ENCODE data around the gene TNK2. TPM values are rescaled to one million over a fixed set of nuclear protein-coding genes. Genes with fewer than 3 reads are reported as not detected.
A peak's percentile ranks its signal among the peaks of the same experiment; 100 is the strongest.

The TNK2 gene
- total and polyA plus RNA-seq, 2 of the 8 experiments (the other 6 are each of a cell fraction or from before 2014, with no cell fraction given) = 10.4 to 33.9 TPM

DNA sequence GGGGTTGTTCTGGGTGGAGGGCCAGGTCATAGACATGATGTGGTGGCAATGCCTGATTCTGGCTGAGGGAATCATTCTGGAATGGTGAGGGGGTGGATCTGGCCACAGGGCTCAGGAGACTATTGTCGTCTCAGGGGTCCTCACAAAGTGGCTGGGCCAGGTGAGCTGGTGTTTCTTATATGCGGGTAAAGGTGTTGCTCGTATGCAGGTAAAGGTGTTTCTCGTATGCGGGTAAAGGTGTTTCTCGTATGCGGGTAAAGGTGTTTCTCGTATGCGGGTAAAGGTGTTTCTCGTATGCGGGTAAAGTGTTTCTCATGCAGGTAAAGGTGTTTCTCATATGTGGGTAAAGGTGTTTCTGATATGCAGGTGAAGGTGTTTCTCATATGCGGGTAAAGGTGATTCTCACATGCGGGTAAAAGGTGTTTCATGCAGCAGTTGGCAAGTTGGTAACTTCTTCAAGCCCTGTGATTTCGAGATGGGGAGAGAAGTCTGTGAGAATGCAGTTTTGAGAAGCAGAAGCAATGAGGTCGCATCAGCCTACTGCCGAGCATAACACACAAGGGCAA, 86.1 kb downstream of the TNK2 start:
- H3K23ac ChIP-seq (ENCODE audit: insufficient read length) = no peak overlapping the region
- no peak overlapping the region for H3K9ac ChIP-seq (replicated peaks in 1 of 4; ENCODE audit: extremely low read depth in 1 of 4, low read depth in 3 of 4, low read length in 3 of 4)
- H3K4me2 ChIP-seq (ENCODE audit: insufficient read depth in 1 of 2, low read depth in 2 of 2, low read length in 2 of 2) = no peak overlapping the region
- no peak for DNase-seq (ENCODE audit: low read depth in 1 of 2, low spot score in 2 of 2)
- H2AK5ac ChIP-seq (ENCODE audit: low read depth, low read length) = no peak overlapping the region; the same call in 1 of the 2 replicates
- H3K27me3 ChIP-seq (replicated peaks in 1 of 4; ENCODE audit: control insufficient read depth in 3 of 4, extremely low read depth in 1 of 4, insufficient read depth in 3 of 4, low read length in 3 of 4) = no peaks in the 10 kb centered on the region
- H2BK5ac ChIP-seq (ENCODE audit: low read depth, low read length) = no peak overlapping the region
- no peak overlapping the region for H2BK15ac ChIP-seq (ENCODE audit: low read length)
- no peak overlapping the region for H2AFZ ChIP-seq (ENCODE audit: low read length)
- H3K79me2 ChIP-seq (ENCODE audit: control insufficient read depth in 1 of 2, insufficient read depth in 2 of 2, low read length in 2 of 2) = no peaks in the 10 kb centered on the region
- no peak overlapping the region for H3K4ac ChIP-seq (replicated peaks; ENCODE audit: insufficient read length, low read depth, low read length)
- FAIRE-seq = no peak
- no peak overlapping the region for H3K4me3 ChIP-seq (ENCODE audit: extremely low read depth in 1 of 4, insufficient read depth in 2 of 4, low read depth in 3 of 4, low read length in 4 of 4)
- ChIA-PET POLR2A (ENCODE audit: partially characterized antibody) (interaction anchor here (0.6 to 1.5 kb wide), 3 partner anchors 13 to 88 kb away, joined by 3 to 5 read pairs (median 4); no protein-coding TSS in a partner anchor), CTCF (ENCODE audit: partially characterized antibody) (interaction anchor here (0.9 to 2.8 kb wide), 8 partner anchors 17 to 72 kb away, joined by 3 to 18 read pairs (median 3); no protein-coding TSS in a partner anchor)
- H3K18ac ChIP-seq (ENCODE audit: extremely low read depth, low read length) = no peak overlapping the region
- H3K27ac ChIP-seq (ENCODE audit: low read depth, low read length) = no peak overlapping the region
- H4K5ac ChIP-seq (ENCODE audit: insufficient read length, low read depth, low read length) = no peak overlapping the region
- no peak overlapping the region for H3K14ac ChIP-seq (ENCODE audit: insufficient read length)
- no peaks in the 10 kb centered on the region for H3K36me3 ChIP-seq (ENCODE audit: control insufficient read depth in 2 of 4, insufficient read depth in 4 of 4, low read length in 3 of 4)
- H2BK12ac ChIP-seq (ENCODE audit: low read depth, low read length) = 0 out of 2 replicates have a peak overlapping the region, but pooled peaks have one; percentile 60
- no peaks in the 10 kb centered on the region for H3K79me1 ChIP-seq (ENCODE audit: low read depth, low read length)
- H3K4me1 ChIP-seq (replicated peaks in 1 of 4; ENCODE audit: control insufficient read depth in 3 of 4, insufficient read depth in 4 of 4, low read length in 3 of 4) = no peaks in the 10 kb centered on the region; a peak in 1 of 7 replicates
- WGBS, 2 experiments (ENCODE audit: extremely low coverage in 1 of 2, insufficient coverage in 1 of 2, insufficient read length in 1 of 2, insufficient replicate concordance in 2 of 2, low coverage in 1 of 2, low lambda C conversion rate in 2 of 2, missing lambda C conversion rate in 1 of 2) = 90% methylated on average over 16 of the region's 16 CpGs; no CpG with 5 or more reads in 1 of the 2 experiments
- no peaks in the 10 kb centered on the region for H4K20me1 ChIP-seq (replicated peaks in 1 of 2; ENCODE audit: control insufficient read depth in 1 of 2, insufficient read depth in 2 of 2, low read length in 2 of 2)
- no peaks in the 10 kb centered on the region for H3K9me3 ChIP-seq (ENCODE audit: insufficient read depth in 2 of 2, low read depth in 1 of 2, low read length in 1 of 2)
- no peak overlapping the region for H2BK120ac ChIP-seq (replicated peaks; ENCODE audit: low read depth, low read length)
- H4K91ac ChIP-seq (replicated peaks; ENCODE audit: insufficient read length, low read length) = no peak overlapping the region
- no peak overlapping the region for H4K8ac ChIP-seq (ENCODE audit: extremely low read depth, insufficient read depth, low read length)
- no peak overlapping the region for H2BK20ac ChIP-seq (ENCODE audit: low read length)
- no peaks in the 10 kb centered on the region for H3K23me2 ChIP-seq (ENCODE audit: low read depth, low read length)
- H3K56ac ChIP-seq (replicated peaks; ENCODE audit: insufficient read length, low read depth, low read length) = no peak overlapping the region
- no peak for TF ChIP-seq SIRT6 (IDR thresholded peaks at IDR 0.05; ENCODE audit: low read length)
- no peak for TF ChIP-seq RFX5 (IDR thresholded peaks at IDR 0.05; ENCODE audit: borderline replicate concordance, low read depth, low read length)
- TF ChIP-seq POLR2A (IDR thresholded peaks at IDR 0.05; ENCODE audit: control extremely low read depth in 1 of 2, low read depth in 2 of 2, low read length in 2 of 2) = no peak
- no peak for TF ChIP-seq BCL11A (IDR thresholded peaks at IDR 0.05; ENCODE audit: low read depth in 2 of 2, low read length in 2 of 2)
- TF ChIP-seq CREB1 (IDR thresholded peaks at IDR 0.05) = no peak
- no peak for TF ChIP-seq MAFK (IDR thresholded peaks at IDR 0.05; ENCODE audit: low read depth, low read length)
- TF ChIP-seq SP2 (IDR thresholded peaks at IDR 0.05; ENCODE audit: low read length) = no peak
- TF ChIP-seq TAF1 (IDR thresholded peaks at IDR 0.05; ENCODE audit: low read depth, low read length) = no peak
- TF ChIP-seq CBX8 (IDR thresholded peaks at IDR 0.05; ENCODE audit: borderline replicate concordance, low read depth, low read length) = no peak
- TF ChIP-seq, protein P1, sequence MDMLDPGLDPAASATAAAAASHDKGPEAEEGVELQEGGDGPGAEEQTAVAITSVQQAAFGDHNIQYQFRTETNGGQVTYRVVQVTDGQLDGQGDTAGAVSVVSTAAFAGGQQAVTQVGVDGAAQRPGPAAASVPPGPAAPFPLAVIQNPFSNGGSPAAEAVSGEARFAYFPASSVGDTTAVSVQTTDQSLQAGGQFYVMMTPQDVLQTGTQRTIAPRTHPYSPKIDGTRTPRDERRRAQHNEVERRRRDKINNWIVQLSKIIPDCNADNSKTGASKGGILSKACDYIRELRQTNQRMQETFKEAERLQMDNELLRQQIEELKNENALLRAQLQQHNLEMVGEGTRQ (IDR thresholded peaks at IDR 0.05; ENCODE audit: low read length) = no peak
- no peak for TF ChIP-seq RXRA (IDR thresholded peaks at IDR 0.05; ENCODE audit: insufficient read depth, low read depth, low read length)
- no peak for TF ChIP-seq CEBPB (IDR thresholded peaks at IDR 0.05; ENCODE audit: low read depth, low read length)
- TF ChIP-seq RBBP5 (IDR thresholded peaks at IDR 0.05; ENCODE audit: borderline replicate concordance, low read depth, low read length) = no peak
- TF ChIP-seq CTBP2 (IDR thresholded peaks at IDR 0.05; ENCODE audit: borderline replicate concordance, insufficient read depth, insufficient read length, low read length) = no peak
